Trophoblast cell (in vitro differentiated cells and primary cell): Measurements from ENCODE around the gene ASTN2.
"Not testable (repeated sequence)": the region's sequence is repeated elsewhere in the genome, so short reads cannot be mapped to it uniquely, and the experiment has no call there.

Experiments used
- DNase-seq, 2 donors: peaks; one replicate each; pipeline ENCODE4 v3.0.0-alpha.2; 2016
- H2AFZ ChIP-seq: 2 replicates; pipeline ENCODE4 v1.6.1; 2013; ENCODE audit warnings: low read length, moderate library complexity, mild to moderate bottlenecking; ENCODE audit not compliant: insufficient read depth, poor library complexity
- H2AK5ac ChIP-seq: 2 replicates; pipeline ENCODE4 v1.6.1; 2013; ENCODE audit warnings: mild to moderate bottlenecking, low read length
- H2BK120ac ChIP-seq: 2 replicates; pipeline ENCODE4 v1.6.1; 2013; ENCODE audit warnings: low read length, mild to moderate bottlenecking, moderate library complexity; ENCODE audit not compliant: insufficient read depth, poor library complexity
- H2BK12ac ChIP-seq: 2 replicates; pipeline ENCODE4 v1.6.1; 2013; ENCODE audit warnings: mild to moderate bottlenecking, low read length, moderate library complexity
- H2BK5ac ChIP-seq: 2 replicates; pipeline ENCODE4 v1.6.1; 2013; ENCODE audit warnings: low read length, low read depth, moderate library complexity, mild to moderate bottlenecking; ENCODE audit not compliant: poor library complexity
- H3K14ac ChIP-seq: 2 replicates; pipeline ENCODE4 v1.6.1; 2013; ENCODE audit warnings: mild to moderate bottlenecking, low read length
- H3K18ac ChIP-seq: 2 replicates; pipeline ENCODE4 v1.6.1; 2013; ENCODE audit warnings: mild to moderate bottlenecking, low read length
- H3K23ac ChIP-seq: 2 replicates; pipeline ENCODE4 v1.6.1; 2013; ENCODE audit warnings: low read length
- H3K27ac ChIP-seq: 2 replicates; pipeline ENCODE4 v1.5.1; 2013; ENCODE audit warnings: low read depth, mild to moderate bottlenecking, inconsistent platforms, low read length, moderate library complexity
- H3K27me3 ChIP-seq: 2 replicates; pipeline ENCODE4 v1.6.1; 2013; ENCODE audit warnings: inconsistent platforms, mild to moderate bottlenecking, low read length, moderate library complexity; ENCODE audit not compliant: insufficient read depth
- H3K36me3 ChIP-seq, 2 experiments: 1 replicate in 1 of 2; 2 replicates in 1 of 2; pipeline ENCODE4 v1.6.1; 2013; ENCODE audit warnings: low read length in 2 of 2, mild to moderate bottlenecking in 2 of 2, moderate library complexity in 1 of 2; ENCODE audit not compliant: insufficient read depth in 2 of 2, control insufficient read depth in 1 of 2
- H3K4ac ChIP-seq: 2 replicates; pipeline ENCODE4 v1.6.1; 2013; ENCODE audit warnings: low read depth, mild to moderate bottlenecking, low read length, moderate library complexity
- H3K4me1 ChIP-seq, 2 experiments: 1 replicate in 1 of 2; 2 replicates in 1 of 2; pipeline ENCODE4 v1.6.1; 2013; ENCODE audit warnings: low read length in 2 of 2, mild to moderate bottlenecking in 2 of 2, moderate library complexity in 1 of 2; ENCODE audit not compliant: insufficient read depth in 2 of 2, control insufficient read depth in 1 of 2
- H3K4me2 ChIP-seq: 2 replicates; pipeline ENCODE4 v1.6.1; 2013; ENCODE audit warnings: inconsistent platforms, mild to moderate bottlenecking, low read length, moderate library complexity
- H3K4me3 ChIP-seq: 2 replicates; pipeline ENCODE4 v1.5.1; 2013; ENCODE audit warnings: mild to moderate bottlenecking, low read depth, low read length, inconsistent platforms
- H3K79me1 ChIP-seq: one replicate; pipeline ENCODE4 v1.6.1; 2013; ENCODE audit warnings: low read length
- H3K79me2 ChIP-seq: 2 replicates; pipeline ENCODE4 v1.6.1; 2013; ENCODE audit warnings: low read length, mild to moderate bottlenecking; ENCODE audit not compliant: control insufficient read depth, insufficient read depth, poor library complexity
- H3K9ac ChIP-seq: 2 replicates; pipeline ENCODE4 v1.6.1; 2013; ENCODE audit warnings: mild to moderate bottlenecking, low read length
- H3K9me3 ChIP-seq: 2 replicates; pipeline ENCODE4 v1.6.1; 2013; ENCODE audit warnings: low read depth, mild to moderate bottlenecking, control low read depth, inconsistent platforms, low read length; ENCODE audit not compliant: insufficient read depth
- H4K12ac ChIP-seq: 2 replicates; pipeline ENCODE4 v1.6.1; 2013; ENCODE audit warnings: low read depth, mild to moderate bottlenecking, low read length, moderate library complexity
- H4K8ac ChIP-seq: 2 replicates; pipeline ENCODE4 v1.6.1; 2013; ENCODE audit warnings: low read depth, mild to moderate bottlenecking, low read length, moderate library complexity
- H4K91ac ChIP-seq: one replicate; pipeline ENCODE4 v1.6.1; 2013; ENCODE audit warnings: low read depth, mild to moderate bottlenecking, low read length, moderate library complexity
- WGBS: extraction: QIAGEN DNeasy Blood & Tissue Kit; methylation state at CpG from one replicate; pipeline ENCODE4 v1.1.7; 2013; ENCODE audit warnings: missing lambda C conversion rate; ENCODE audit not compliant: insufficient read length, insufficient coverage; ENCODE audit errors: extremely low coverage; 5-methylcytosine and 5-hydroxymethylcytosine counted together

The ASTN2 gene

DNA sequence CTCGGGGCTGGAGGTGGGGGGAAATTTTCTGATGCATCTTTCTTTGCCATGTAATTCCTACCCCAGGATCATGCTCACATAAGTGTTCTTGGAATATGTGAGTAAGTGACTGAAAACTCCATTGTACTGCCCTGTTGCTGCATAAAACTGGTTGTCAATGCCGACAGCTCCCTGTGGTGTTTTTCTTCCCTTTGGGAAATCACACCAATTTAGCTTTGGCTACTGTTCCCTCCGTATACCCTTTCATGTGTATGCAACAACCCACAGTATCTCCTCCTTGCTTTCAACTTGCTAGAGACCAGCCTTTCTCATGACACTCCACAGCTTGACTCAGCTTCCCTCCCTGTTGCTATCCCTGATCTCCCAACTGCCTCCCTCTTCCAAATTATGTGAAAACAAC lies 487.1 kb downstream of the ASTN2 start:
- Histone ChIP-seq H4K12ac (no peak overlapping the region), H3K4ac (no peak overlapping the region), H2BK5ac (no peak overlapping the region), H3K79me1 (peaks cover 3% of the 10 kb centered on the region), H3K9ac (no peak overlapping the region), H3K18ac (no peak overlapping the region), H3K14ac (no peak overlapping the region), H3K36me3 (no peaks in the 10 kb centered on the region), H4K8ac (no peak overlapping the region), H3K79me2 (peaks cover 3% of the 10 kb centered on the region), H3K27ac (no peak overlapping the region), H3K9me3 (no peaks in the 10 kb centered on the region), H2AK5ac (no peak overlapping the region), H3K4me3 (no peak overlapping the region), H3K27me3 (no peaks in the 10 kb centered on the region), H4K91ac (no peak overlapping the region), H2BK12ac (no peak overlapping the region), H2AFZ (no peak overlapping the region), H3K4me2 (no peak overlapping the region), H3K4me1 (peaks cover 3% of the 10 kb centered on the region in 2 experiments), H2BK120ac (no peak overlapping the region), H3K23ac (no peak overlapping the region)
- DNase-seq: no peak
- no CpG with 5 or more reads among the region's 3 CpGs for WGBS

DNA sequence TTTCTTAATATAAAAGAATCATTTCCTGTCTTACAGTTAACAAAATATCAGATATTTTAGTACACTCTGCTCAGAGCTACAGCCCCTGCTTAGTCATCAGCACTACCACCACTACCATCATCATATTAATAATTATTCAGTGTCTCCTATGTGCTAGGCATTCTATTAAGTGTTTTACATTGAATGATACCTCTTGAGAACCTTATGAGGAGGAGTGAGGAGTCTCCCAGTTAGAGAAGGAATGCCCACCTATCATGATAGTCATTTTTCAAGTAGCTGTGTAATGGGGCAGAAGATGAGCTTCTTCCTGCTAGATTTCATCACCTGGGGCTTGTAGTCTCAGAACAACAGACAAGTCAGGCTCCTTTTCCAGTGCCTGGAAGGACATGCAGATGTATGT lies 489.7 kb downstream of the ASTN2 start:
- H3K79me1 ChIP-seq: no peaks in the 10 kb centered on the region
- no peak overlapping the region for H4K12ac ChIP-seq
- no peak overlapping the region for H2BK12ac ChIP-seq
- H3K9me3 ChIP-seq: no peaks in the 10 kb centered on the region
- no peaks in the 10 kb centered on the region for H3K79me2 ChIP-seq
- no peak overlapping the region for H2BK120ac ChIP-seq
- no peak overlapping the region for H2AFZ ChIP-seq
- H2AK5ac ChIP-seq: no peak overlapping the region
- H3K27me3 ChIP-seq: no peaks in the 10 kb centered on the region
- no peak overlapping the region for H3K23ac ChIP-seq
- no peak overlapping the region for H4K8ac ChIP-seq
- H3K18ac ChIP-seq: no peak overlapping the region
- H2BK5ac ChIP-seq: no peak overlapping the region
- no peak overlapping the region for H3K4ac ChIP-seq
- no peak overlapping the region for H3K9ac ChIP-seq
- H3K4me2 ChIP-seq: no peak overlapping the region
- no peak overlapping the region for H4K91ac ChIP-seq
- DNase-seq: peak in 1 of 2 donors; percentile 26
- no peak overlapping the region for H3K4me3 ChIP-seq
- H3K4me1 ChIP-seq: peaks cover 3% of the 10 kb centered on the region in 2 experiments
- no peak overlapping the region for H3K27ac ChIP-seq
- H3K14ac ChIP-seq: no peak overlapping the region
- H3K36me3 ChIP-seq: no peaks in the 10 kb centered on the region

- WGBS: no CpG with 5 or more reads among the region's 6 CpGs
- no peaks in the 10 kb centered on the region for H3K9me3 ChIP-seq
- H3K23ac ChIP-seq: no peak overlapping the region
- no peak overlapping the region for H2BK120ac ChIP-seq
- H4K8ac ChIP-seq: no peak overlapping the region
- H3K27ac ChIP-seq: no peak overlapping the region
- no peak overlapping the region for H2AK5ac ChIP-seq
- no peak overlapping the region for H2AFZ ChIP-seq
- no peak overlapping the region for H3K18ac ChIP-seq
- no peak overlapping the region for H2BK5ac ChIP-seq
- H4K91ac ChIP-seq: no peak overlapping the region
- H3K27me3 ChIP-seq: no peaks in the 10 kb centered on the region
- no peak overlapping the region for H3K14ac ChIP-seq
- H3K4me2 ChIP-seq: no peak overlapping the region
- no peaks in the 10 kb centered on the region for H3K79me1 ChIP-seq
- H4K12ac ChIP-seq: no peak overlapping the region
- no peak overlapping the region for H3K4me3 ChIP-seq
- no peaks in the 10 kb centered on the region for H3K36me3 ChIP-seq
- no peak overlapping the region for H3K9ac ChIP-seq
- no peak overlapping the region for H2BK12ac ChIP-seq
- no peak for DNase-seq
- no peaks in the 10 kb centered on the region for H3K79me2 ChIP-seq
- peaks cover 3% of the 10 kb centered on the region in 2 experiments for H3K4me1 ChIP-seq
- H3K4ac ChIP-seq: no peak overlapping the region
Measured at GRCh38 chr9:116924462-116925110, 490.3 kb downstream of the ASTN2 start.

DNA sequence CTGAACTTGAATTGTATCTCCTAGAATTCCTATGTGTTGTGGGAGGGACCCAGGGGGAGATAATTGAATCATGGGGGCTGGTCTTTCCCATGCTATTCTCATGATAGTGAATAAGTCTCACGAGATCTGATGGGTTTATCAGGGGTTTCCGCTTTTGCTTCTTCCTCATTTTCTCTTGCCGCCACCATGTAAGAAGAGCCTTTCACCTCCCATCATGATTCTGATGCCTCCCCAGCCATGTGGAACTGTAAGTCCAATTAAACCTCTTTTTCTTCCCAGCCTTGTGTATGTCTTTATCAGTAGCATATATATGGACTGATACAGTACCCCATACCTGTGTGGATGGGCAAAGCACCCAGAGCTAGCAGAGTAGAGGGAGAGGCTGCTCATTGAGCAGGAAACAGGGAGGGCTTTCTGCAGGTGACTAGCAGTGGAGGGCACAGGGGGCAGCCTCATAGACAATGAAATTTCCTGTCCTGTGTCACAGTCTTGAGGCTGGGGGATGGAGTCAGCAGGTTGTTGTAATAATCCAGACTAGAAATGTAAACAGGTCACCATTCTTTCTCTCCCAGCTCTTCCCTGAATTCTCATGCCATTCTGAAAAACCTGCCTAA lies 496.9 kb downstream of the ASTN2 start:
- H4K91ac ChIP-seq, H3K23ac ChIP-seq, H3K79me1 ChIP-seq, H3K18ac ChIP-seq, H4K12ac ChIP-seq, H3K36me3 ChIP-seq, H3K79me2 ChIP-seq, H3K4me1 ChIP-seq, H3K27me3 ChIP-seq, H3K4me2 ChIP-seq, H2AFZ ChIP-seq, H2BK5ac ChIP-seq, H4K8ac ChIP-seq, H3K4ac ChIP-seq, H2AK5ac ChIP-seq, H3K14ac ChIP-seq, H3K9me3 ChIP-seq, H3K27ac ChIP-seq, H2BK12ac ChIP-seq, H3K4me3 ChIP-seq, H2BK120ac ChIP-seq, H3K9ac ChIP-seq: not testable (repeated sequence)
- no CpG with 5 or more reads among the region's 3 CpGs for WGBS
- peak in 1 of 2 donors; percentile 40 for DNase-seq
